HG03378 (cell line): ENCODE measurements around the gene OTUD4.
"Not testable (repeated sequence)": the region's sequence is repeated elsewhere in the genome, so short reads cannot be mapped to it uniquely, and the experiment has no call there.

Source experiments
- ATAC-seq: cut with Tn5 transposase; IDR thresholded peaks from one replicate; pipeline ENCODE4 v1.9.1; 2021; ENCODE audit warnings: mild to moderate bottlenecking, moderate library complexity; ENCODE audit not compliant: unreplicated experiment

OTUD4 gene, protein sequence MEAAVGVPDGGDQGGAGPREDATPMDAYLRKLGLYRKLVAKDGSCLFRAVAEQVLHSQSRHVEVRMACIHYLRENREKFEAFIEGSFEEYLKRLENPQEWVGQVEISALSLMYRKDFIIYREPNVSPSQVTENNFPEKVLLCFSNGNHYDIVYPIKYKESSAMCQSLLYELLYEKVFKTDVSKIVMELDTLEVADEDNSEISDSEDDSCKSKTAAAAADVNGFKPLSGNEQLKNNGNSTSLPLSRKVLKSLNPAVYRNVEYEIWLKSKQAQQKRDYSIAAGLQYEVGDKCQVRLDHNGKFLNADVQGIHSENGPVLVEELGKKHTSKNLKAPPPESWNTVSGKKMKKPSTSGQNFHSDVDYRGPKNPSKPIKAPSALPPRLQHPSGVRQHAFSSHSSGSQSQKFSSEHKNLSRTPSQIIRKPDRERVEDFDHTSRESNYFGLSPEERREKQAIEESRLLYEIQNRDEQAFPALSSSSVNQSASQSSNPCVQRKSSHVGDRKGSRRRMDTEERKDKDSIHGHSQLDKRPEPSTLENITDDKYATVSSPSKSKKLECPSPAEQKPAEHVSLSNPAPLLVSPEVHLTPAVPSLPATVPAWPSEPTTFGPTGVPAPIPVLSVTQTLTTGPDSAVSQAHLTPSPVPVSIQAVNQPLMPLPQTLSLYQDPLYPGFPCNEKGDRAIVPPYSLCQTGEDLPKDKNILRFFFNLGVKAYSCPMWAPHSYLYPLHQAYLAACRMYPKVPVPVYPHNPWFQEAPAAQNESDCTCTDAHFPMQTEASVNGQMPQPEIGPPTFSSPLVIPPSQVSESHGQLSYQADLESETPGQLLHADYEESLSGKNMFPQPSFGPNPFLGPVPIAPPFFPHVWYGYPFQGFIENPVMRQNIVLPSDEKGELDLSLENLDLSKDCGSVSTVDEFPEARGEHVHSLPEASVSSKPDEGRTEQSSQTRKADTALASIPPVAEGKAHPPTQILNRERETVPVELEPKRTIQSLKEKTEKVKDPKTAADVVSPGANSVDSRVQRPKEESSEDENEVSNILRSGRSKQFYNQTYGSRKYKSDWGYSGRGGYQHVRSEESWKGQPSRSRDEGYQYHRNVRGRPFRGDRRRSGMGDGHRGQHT

DNA sequence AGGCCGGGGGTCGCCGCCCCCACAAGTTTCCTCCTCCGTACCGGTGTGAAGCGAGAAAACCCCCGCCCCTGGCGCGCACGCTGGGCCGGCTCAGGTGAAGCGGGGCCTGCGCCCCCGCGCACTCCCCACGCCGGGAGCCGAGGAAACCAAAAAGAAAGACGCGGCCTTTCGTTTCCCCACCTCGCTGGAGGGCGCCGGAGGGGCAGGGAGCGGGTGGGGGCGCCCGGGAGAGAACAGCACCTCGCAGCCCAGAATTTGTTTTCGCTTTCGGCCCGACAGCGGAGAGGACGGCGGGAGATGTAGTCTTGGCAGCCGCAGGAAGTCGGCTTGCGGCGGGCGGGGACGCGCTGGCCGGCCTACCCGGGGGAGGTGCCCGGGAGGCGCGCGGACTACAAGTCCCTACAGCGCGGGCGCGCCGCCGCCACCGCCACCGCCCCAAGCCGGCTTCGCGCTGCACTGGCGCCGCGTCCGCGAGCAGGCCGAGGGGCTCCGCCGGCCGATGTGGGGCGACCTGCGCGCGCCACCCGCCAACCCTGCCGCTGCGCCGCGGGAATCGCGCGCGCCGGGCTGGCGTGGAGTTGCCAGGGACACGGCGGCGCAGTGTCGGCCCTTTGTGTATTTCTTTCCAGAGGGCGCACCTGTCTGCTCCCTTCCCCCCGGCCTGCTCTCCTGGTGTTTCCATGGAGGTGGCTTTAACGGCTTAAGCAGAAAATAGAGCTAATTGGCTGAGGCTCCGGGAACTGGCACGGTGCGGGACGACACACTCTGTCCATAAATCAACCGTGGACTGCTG is at the start of gene OTUD4:
Gene OTUD4, minus strand, starts transcription at position 292 of the 793 bp plus-strand sequence. CDS start 616 bp downstream, outside the sequence.
- peak; percentile 80 for ATAC-seq

DNA sequence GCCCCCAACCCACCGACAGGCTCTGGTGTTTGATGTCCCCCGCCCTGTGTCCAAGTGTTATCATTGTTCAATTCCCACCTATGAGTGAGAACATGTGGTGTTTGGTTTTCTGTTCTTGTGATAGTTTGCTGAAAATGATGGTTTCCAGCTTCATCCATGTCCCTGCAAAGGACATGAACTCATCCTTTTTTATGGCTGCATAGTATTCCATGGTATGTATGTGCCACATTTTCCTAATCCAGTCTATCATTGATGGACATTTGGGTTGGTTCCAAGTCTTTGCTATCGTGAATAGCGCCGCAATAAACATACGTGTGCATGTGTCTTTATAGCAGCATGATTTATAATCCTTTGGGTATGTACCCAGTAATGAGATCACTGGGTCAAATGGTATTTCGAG is 42.8 kb upstream of the OTUD4 start:
- ATAC-seq, result not testable (repeated sequence)

DNA sequence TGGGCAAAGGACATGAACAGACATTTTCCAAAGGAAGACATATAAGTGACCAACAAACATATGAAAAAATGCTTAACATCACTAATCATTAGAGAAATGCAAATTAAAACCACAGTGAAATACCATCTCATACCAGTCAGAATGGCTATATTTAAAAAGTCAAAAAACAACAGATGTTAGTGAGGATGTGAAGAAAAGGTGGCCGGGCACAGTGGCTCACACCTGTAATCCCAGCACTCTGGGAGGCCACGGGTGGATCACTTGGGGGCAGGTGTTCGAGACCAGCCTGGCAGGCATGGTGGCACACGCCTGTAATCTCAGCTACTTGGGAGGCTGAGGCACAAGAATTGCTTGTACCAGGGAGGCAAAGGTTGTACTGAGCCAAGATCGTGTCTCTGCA is 41.1 kb upstream of the OTUD4 start:
- ATAC-seq, result not testable (repeated sequence)

DNA sequence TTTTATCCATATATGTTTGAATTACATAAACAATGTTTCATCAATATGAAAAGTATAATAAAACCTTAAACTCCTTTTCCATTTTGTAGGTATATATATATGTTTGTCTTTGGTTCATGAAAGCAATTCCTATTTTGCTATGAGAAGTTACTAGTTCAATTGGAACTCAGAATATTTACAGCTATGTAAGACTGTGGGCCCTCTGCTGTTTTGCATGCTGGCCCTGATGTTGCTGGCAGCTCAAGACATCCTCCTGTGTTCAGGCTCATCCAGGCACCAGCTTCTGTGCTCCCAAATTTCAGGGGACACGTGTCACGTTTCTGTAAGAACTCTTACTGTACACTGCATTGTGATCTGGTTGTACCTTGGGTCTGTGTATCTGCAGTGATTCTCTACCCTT is 38.7 kb upstream of the OTUD4 start:
- ATAC-seq, result no peak

DNA sequence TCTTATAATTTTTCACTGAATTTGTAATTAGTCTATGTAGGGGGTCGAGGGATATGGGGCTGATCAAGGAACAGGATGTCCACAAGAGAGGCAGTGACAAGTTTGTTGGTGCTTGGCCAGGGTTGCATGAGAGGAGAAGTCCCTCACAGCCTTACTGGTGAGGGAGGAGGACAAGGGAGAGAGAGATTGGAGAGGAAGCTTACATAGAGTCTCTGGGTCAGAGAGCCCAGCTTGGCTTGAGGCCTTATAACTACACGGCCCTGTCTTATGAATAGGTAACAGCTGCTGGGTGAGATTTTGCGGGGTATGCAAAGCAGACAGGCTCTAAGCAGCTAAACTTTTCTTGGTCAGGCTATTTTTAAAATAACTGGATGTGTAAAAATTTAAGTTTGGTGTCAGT is 37.9 kb upstream of the OTUD4 start:
- ATAC-seq, result peak; percentile 83

DNA sequence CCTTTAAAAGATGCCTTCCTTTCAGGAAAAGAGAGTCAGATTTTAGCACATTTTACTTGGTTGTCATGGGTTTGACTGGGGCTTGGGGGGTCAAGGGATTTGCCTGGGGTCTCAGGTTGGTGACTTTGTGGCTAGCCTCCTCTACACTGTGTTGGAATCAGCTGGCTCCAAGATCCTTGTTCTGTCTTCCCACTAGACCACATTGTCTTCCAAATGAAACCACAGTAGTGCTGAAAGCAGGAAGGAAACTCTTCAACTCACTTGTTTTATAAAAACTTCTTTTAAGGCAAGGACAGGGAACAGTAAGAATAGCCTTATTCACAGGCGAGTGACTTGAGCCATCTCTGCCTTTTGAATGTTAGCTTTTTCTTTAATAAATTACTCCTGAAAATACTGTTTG is 37.0 kb upstream of the OTUD4 start:
- ATAC-seq, result no peak

DNA sequence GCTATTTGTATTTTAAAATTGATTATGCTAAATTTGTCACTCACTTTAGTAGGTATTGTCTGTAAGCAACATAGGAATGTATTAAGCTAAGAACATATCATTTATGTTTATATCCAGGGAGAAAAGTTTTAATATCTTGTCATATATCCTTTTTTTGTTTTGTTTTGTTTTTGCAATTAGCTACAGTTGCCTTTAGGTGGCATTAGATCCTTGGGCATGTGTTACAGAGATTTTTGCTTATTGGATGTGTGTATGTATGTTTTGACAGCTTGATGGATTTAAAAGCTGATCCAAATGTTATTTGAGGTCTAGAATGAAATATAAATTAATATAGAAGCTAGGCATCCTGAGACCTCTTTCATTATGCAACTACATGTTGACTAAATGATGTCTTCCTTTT is 36.1 kb upstream of the OTUD4 start:
- no peak for ATAC-seq

DNA sequence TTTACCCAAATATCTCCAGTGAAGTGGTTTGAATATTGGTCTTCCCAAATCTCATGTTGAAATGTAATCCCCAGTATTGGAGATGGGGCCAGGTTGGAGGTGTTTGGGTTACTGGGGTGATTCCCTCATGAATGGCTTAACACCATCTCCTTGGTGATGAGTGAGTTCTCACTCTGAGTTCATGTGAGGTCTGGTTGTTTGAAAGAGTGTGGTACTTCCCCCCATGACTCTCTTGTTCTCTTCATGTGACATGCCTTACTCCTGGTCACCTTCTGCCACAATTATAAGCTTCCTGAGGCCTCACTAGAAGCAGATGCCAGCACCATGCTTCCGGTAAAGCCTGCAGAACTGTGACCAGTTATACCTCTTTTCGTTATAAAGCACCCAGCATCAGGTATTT is 32.9 kb upstream of the OTUD4 start:
- ATAC-seq, result no peak

DNA sequence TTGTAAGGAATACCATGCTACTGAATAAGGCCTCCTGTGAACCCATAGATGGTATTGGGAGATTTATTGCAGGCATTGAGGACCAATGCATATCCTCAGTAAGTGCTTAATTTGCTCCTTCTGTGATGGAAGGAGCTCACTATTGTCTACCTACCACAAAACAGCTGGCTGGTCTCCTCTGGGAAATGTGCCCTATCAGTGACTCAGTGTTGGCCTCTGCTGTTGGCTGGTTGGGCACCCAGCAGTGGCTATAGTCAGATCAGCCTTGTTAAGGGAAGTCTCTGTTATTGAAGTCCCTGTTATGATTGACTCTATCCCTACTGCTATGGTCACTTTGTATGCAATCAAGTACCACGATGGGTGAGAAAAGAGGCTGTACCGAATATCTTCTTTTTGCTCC is 27.5 kb upstream of the OTUD4 start:
- no peak for ATAC-seq

DNA sequence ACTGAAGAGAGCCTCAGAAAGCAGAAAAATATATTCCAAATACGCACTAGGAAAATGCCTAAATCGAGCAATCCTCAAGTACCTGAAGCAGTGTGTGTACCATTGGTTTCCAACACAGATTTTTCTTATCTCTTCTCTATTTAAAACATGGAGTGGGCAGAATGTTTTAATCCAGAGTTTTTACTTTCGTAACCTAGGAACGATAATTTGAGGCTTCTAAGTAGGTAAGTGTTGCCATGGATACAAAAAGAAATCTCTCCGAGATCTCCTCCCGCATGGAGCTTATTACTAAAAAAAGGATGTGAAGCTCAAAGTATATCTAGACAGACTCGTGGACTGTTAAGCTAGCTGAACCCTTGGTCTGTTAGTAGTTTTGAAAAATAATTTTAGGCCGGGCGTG is 23.0 kb upstream of the OTUD4 start:
- ATAC-seq, result no peak

DNA sequence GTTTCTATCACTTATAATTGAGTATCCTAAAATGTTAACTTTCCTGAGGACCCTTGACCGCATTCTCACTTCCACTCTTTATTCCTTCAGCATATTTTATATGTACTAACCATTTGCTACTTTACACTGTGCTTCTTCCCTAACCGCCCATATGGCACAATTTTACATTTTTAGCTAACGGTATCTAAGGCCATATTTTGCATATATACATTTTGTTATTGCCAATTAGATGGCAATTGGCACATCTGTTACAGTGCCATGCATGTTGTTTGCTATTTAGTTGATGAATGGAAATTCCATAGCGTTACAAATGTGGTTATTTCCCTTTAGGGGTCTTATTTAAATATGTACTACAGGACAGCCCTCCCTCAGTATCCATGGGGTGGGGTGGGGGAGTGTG is 20.0 kb upstream of the OTUD4 start:
- no peak for ATAC-seq

DNA sequence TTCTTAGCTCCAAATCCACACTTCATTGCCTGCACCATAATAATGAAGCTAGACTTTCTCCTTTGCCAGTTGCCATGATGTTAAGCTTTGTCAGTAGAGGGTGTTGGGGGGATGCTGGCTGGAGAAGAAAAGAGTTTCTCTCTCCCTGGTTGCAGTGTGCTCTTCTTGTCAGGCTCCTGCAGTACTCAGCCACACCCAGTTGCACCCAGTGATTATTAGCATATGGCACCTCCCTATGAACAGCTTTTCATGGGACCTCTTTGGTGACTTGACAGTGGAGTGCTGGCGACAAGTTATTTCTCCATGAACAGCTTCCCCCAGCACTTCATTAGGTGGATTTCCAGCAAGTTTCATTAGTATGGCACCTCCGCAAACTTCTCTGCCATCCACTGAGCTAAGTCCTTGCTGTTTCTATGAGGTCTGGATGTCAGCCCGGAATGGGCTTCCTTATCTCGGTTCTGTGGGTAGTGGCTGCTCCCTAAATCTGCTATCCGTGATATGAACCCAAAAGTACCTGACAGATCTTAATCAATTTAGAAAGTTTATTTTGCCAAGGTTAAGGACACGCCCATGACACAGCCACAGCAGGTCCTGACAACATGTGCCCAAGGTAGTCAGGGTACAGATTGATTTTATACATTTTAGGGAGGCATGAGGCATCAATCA is 18.8 kb upstream of the OTUD4 start:
- ATAC-seq, result no peak

DNA sequence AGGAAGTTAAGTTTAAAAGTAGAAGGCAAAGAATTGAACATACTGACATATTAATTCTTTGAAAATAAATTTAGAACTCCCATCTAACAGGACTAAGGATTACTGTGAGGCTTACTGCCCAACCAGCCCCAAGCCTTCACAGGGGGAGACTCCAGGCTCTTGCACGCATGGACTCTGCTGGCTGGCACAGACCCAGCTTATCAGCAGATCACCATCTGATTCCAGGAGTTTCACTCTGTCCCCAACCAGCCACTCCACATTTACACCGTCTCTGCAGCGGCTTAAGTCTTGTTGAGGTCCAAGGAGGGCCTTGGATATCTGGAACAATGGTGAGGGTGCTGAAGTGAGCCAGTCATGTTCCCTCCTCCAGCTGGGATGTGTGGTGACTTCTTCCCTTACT is 16.4 kb upstream of the OTUD4 start:
- ATAC-seq, result no peak

DNA sequence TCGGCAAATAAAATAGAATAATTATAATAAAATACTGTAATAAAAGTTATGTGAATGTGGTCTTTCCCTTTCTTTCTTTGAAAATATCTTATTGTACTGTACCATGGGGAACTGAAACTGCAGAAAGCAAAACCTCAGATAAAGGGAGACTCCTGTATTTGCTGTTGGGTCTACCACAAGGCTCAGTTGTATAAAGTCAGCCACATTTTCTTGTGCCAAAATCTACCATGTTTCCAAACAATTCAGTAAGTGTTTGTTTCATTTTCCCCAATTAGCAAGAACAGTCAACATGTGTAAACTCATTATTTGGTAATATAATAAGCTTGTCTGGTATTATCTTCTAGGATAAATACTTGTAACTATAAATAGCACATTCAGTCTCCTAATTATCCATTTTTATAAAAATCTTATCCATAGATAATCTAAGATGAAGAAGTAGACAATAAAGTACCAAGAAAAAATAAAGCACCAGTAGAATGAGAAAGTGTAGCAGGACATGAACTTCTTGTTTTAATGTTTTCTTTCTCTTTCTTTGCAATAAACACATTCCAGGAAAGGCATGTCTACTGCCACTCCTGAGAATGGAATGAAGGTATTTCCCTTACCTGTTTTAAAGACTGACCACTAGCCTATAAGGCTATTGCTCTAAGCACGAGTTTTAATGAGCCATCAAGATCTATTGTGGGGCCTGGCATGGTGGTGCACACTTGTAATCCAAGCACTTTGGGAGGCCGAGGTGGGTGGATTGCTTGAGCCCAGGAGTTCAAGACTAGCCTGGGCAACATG is 15.0 kb upstream of the OTUD4 start:
- peak; percentile 96 for ATAC-seq

DNA sequence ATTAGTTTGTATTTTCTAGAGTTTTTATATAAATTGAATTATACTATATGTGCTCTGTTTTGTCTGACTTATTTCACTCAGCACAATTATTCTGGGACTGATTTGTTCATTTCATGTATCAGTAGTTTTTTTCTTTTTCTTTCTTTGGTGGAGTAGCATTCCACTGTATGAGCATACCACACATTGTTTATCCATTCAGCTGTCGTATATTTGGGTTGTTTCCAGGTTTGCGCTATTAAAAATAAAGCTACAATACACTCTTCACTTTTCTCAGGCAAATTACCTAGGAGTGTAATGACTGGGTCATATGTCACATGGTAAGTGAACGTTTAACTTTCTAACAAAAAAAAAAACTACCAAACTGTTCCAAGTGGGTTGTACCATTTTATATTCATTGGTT is 9.6 kb upstream of the OTUD4 start:
- no peak for ATAC-seq

DNA sequence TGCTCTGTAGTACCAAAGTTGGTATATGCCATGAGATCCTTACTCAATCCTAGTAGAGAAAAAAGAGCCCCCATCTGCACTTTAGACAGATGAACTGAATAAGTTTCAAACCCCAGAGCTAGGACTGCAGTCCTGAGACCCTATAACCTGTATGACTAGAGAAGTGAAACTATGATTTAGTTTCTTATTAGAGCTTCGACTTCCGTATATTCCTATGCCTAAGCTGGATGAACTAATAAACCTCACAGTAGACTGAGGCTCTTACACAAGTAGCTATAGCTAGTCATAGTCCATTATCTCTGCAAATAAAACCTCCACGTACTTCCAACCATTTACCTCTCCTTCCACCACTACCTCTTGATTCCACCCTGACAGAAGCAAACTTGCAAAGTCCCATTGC is 6.3 kb upstream of the OTUD4 start:
- ATAC-seq, result peak; percentile 95

DNA sequence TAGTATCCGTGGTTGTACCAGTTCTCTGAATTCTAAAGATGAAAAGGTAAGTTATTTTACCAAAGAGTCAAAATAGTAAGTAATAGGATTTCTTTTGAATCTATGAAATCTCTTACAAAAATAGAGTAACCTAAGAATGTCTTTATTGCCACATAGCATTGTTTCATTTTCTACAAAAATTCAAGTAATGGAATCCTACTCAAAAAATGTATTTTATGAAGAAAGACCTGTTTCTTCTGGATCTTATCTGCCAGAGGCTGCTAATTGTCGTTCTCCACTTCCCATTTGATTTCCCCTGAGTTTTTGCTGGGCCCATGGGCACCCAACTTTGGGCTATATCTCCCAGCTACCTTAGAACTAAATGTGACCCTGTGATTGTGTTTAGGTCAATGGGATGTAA is 3.2 kb upstream of the OTUD4 start:
- ATAC-seq, result no peak

DNA sequence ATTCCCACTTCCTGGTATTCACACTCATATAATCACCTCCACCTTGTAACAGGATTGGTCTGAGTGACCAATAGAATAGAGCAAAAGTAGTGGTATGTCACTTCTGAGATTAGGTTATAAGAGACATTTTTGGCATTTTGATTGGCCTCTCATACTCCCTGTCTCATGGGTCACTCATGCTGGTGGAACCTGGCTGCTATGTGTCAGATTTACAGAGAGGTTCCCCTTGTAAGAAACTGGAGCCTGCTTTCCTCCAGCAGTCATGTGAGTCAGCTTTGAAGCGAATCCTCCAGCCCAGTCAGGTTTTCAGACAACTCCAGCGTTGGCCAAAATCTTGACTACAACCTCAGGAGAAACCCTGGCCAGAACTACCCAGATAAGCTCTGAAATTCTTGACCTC is 2.6 kb upstream of the OTUD4 start:
- ATAC-seq, result no peak

DNA sequence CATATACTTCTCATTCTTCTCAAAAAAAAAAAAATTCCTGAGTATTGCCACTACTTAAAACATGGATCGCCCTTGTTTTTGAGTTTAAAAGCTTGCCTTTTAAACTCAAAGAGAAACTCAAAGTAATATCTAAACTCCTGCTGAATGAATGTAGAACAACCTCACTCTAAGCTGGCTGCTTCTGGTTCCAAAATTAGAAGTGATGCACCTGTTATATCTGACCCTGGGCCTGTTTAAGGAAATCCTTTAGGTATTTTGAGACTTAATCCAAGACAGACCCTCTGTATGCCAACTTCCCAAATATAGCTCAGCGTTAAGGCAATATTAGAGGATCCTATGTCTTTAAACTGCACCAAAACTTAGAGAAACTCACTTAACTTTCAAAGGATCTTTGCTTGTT is 1.8 kb upstream of the OTUD4 start:
- ATAC-seq, result no peak
